ENCODE data around the gene BUB1. TPM values are rescaled to one million over a fixed set of nuclear protein-coding genes. Genes with fewer than 3 reads are reported as not detected.

The BUB1 gene
- total RNA-seq, 1 experiment from 2014 or later: 80.2 TPM

DNA sequence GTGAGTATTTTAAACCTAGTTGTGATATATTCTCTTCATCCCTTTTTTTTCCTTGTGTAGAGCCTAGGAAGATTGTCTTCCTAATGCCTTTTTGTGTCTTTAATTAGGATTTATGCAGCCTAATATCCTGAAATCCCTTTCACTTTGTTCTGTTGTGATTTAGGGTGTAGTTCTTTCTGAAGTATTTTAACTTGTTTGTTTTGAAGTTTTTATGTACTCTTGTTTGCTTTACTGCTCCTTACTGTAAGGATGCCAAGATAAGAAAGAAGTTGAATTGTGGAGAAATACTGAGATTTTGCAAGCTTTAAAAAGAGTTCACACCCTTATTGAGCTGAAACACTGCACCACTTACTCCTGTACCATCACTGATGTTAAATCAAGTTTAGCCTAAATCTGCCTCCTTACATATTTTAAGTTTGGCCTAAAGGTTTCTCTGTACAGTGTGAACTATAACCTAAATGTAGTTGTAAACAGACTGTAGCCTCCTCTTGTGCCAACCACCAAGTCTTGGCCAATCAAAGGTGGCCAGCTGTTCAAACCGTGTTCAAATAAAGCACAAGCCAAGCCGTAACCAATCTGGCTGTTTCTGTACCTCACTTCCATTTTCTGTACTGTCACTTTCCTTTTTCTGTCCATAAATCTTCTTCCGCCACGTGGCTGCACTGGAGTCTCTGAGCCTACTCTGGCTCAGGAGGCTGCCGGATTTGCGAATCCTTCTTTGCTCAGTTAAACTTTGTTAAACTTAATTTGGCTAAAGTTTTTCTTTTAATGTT lies 36.8 kb upstream of the BUB1 start:
- ATAC-seq (no peak), DNase-seq (ENCODE audit: low read depth, low spot score) (no peak)
- H3K9me3 ChIP-seq (ENCODE audit: control insufficient read depth in 1 of 2, insufficient read depth in 1 of 2, low read depth in 1 of 2, low read length in 2 of 2): no peaks in the 10 kb centered on the region
- H4K20me1 ChIP-seq (ENCODE audit: insufficient read depth): no peaks in the 10 kb centered on the region
- intact Hi-C loops (cut with micrococcal nuclease): no loop called here
- POLR2A ChIA-PET: no interaction called here
- H3K9ac ChIP-seq (ENCODE audit: low read length): no peak overlapping the region
- RAD21 ChIA-PET (ENCODE audit: low non-redundant PET in 1 of 2, low total read pairs in 2 of 2, uncharacterized antibody in 2 of 2, unreplicated experiment in 2 of 2): no interaction called here
- CTCF ChIA-PET: no interaction called here
- H3K9me2 ChIP-seq (ENCODE audit: insufficient read depth): no peaks in the 10 kb centered on the region
- BruUV-seq (replicated peaks): no TSS peak
- H3K27ac ChIP-seq (ENCODE audit: low read depth, low read length): no peak overlapping the region
- no peaks in the 10 kb centered on the region; the same call in 1 of the 2 replicates for H3K27me3 ChIP-seq (ENCODE audit: insufficient read depth, low read length)
- no peak overlapping the region for H2AFZ ChIP-seq (ENCODE audit: low read depth, low read length, poor library complexity, severe bottlenecking)
- peaks cover 0 to 8% of the 10 kb centered on the region in 2 experiments; a peak in 2 of 4 replicates for H3K4me1 ChIP-seq (ENCODE audit: control insufficient read depth in 1 of 2, insufficient read depth in 2 of 2, low read length in 2 of 2)
- H3K79me2 ChIP-seq (ENCODE audit: insufficient read depth, low read length): no peaks in the 10 kb centered on the region
- no peak overlapping the region for H3K4me2 ChIP-seq (ENCODE audit: low read length)
- H3K4me3 ChIP-seq (replicated peaks in 1 of 2; ENCODE audit: low read depth in 1 of 2, low read length in 2 of 2): no peak overlapping the region
- H3K36me3 ChIP-seq (ENCODE audit: control insufficient read depth in 1 of 2, insufficient read depth in 2 of 2, low read length in 2 of 2): no peaks in the 10 kb centered on the region
- TF ChIP-seq, protein P1, sequence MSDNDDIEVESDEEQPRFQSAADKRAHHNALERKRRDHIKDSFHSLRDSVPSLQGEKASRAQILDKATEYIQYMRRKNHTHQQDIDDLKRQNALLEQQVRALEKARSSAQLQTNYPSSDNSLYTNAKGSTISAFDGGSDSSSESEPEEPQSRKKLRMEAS (IDR thresholded peaks at IDR 0.05): no peak
- TF ChIP-seq EGR1 (IDR thresholded peaks at IDR 0.05; ENCODE audit: low read depth): no peak
- TF ChIP-seq RAD21 (IDR thresholded peaks at IDR 0.05; ENCODE audit: low read depth): no peak
- no peak for TF ChIP-seq ZNF274 (IDR thresholded peaks at IDR 0.05; ENCODE audit: low read depth, low read length)
- TF ChIP-seq POLR2AphosphoS5 (IDR thresholded peaks at IDR 0.05; ENCODE audit: low read depth, low read length): no peak
- TF ChIP-seq EZH2phosphoT487 (IDR thresholded peaks at IDR 0.05; ENCODE audit: borderline replicate concordance): no peak
- TF ChIP-seq EZH2 (IDR thresholded peaks at IDR 0.05): no peak
- TF ChIP-seq CBX3 (IDR thresholded peaks at IDR 0.05; ENCODE audit: low read depth): no peak
- TF ChIP-seq, protein P2, sequence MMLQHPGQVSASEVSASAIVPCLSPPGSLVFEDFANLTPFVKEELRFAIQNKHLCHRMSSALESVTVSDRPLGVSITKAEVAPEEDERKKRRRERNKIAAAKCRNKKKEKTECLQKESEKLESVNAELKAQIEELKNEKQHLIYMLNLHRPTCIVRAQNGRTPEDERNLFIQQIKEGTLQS (IDR thresholded peaks at IDR 0.05): no peak
- no peak for TF ChIP-seq ZFX (IDR thresholded peaks at IDR 0.05)
- no peak for TF ChIP-seq POLR2A (IDR thresholded peaks at IDR 0.05; ENCODE audit: borderline replicate concordance, extremely low read depth, insufficient read depth, insufficient read length)
- no peak for TF ChIP-seq SRF (IDR thresholded peaks at IDR 0.05; ENCODE audit: low read depth)
- TF ChIP-seq YY1 (IDR thresholded peaks at IDR 0.05; ENCODE audit: extremely low read depth, insufficient replicate concordance, low read depth, low read length): no peak
- TF ChIP-seq TCF7L2 (IDR thresholded peaks at IDR 0.05; ENCODE audit: borderline replicate concordance, extremely low read depth, insufficient read depth, insufficient read length): no peak
- TF ChIP-seq, protein P3, sequence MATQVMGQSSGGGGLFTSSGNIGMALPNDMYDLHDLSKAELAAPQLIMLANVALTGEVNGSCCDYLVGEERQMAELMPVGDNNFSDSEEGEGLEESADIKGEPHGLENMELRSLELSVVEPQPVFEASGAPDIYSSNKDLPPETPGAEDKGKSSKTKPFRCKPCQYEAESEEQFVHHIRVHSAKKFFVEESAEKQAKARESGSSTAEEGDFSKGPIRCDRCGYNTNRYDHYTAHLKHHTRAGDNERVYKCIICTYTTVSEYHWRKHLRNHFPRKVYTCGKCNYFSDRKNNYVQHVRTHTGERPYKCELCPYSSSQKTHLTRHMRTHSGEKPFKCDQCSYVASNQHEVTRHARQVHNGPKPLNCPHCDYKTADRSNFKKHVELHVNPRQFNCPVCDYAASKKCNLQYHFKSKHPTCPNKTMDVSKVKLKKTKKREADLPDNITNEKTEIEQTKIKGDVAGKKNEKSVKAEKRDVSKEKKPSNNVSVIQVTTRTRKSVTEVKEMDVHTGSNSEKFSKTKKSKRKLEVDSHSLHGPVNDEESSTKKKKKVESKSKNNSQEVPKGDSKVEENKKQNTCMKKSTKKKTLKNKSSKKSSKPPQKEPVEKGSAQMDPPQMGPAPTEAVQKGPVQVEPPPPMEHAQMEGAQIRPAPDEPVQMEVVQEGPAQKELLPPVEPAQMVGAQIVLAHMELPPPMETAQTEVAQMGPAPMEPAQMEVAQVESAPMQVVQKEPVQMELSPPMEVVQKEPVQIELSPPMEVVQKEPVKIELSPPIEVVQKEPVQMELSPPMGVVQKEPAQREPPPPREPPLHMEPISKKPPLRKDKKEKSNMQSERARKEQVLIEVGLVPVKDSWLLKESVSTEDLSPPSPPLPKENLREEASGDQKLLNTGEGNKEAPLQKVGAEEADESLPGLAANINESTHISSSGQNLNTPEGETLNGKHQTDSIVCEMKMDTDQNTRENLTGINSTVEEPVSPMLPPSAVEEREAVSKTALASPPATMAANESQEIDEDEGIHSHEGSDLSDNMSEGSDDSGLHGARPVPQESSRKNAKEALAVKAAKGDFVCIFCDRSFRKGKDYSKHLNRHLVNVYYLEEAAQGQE (IDR thresholded peaks at IDR 0.05; ENCODE audit: low read depth): no peak
- TF ChIP-seq SIN3A (IDR thresholded peaks at IDR 0.05; ENCODE audit: low read depth): no peak
